GM18517 (cell line): ENCODE data around the gene THRAP3.

Experiments used
- ATAC-seq: cut with Tn5 transposase; IDR thresholded peaks from one replicate; pipeline ENCODE4 v1.9.1; 2021; ENCODE audit warnings: mild to moderate bottlenecking, moderate library complexity; ENCODE audit not compliant: unreplicated experiment

Gene THRAP3

GRCh38 chr1:36350659-36351226 lies 126.5 kb downstream of the THRAP3 start:
- ATAC-seq: no peak

GRCh38 chr1:36351227-36351977 lies 127.2 kb downstream of the THRAP3 start:
- no peak for ATAC-seq

- no peak for ATAC-seq
Observed at GRCh38 chr1:36352125-36352909, 128.1 kb downstream of the THRAP3 start.

- no peak for ATAC-seq
Observed at GRCh38 chr1:36352910-36353878, 129.0 kb downstream of the THRAP3 start.

- no peak for ATAC-seq
Observed at GRCh38 chr1:36354486-36354885, 130.2 kb downstream of the THRAP3 start.
